Gastrocnemius medialis (tissue), 4 donors: ENCODE data around the gene ABCB8. TPM values are rescaled to one million over a fixed set of nuclear protein-coding genes. Genes with fewer than 3 reads are reported as not detected.
A peak's percentile ranks its signal among the peaks of the same experiment; 100 is the strongest.

Experiments used
- ATAC-seq, 2 donors: fragments of 150-250 bp; one replicate each; pipeline ENCODE4 v1.9.1; 2016
- DNase-seq, 2 donors: peaks; one replicate each; pipeline ENCODE4 v3.0.0-alpha.2; 2019
- H3K27ac ChIP-seq, 4 donors: fragments of 200-600 bp; sonication (generic); 1 replicate in 1 of 4; 2 replicates in 3 of 4; pipeline ENCODE4 v1.5.1; 2016 to 2018; ENCODE audit warnings: mild to moderate bottlenecking in 2 of 4, moderate library complexity in 1 of 4
- H3K27me3 ChIP-seq, 3 donors: fragments of 200-600 bp; sonication (generic) in 2 of 3; 1 replicate in 1 of 3; 2 replicates in 2 of 3; pipeline versions ENCODE4 v1.5.1 to v1.6.0; 2016 to 2019; ENCODE audit warnings: mild to moderate bottlenecking in 1 of 3, moderate library complexity in 1 of 3
- H3K36me3 ChIP-seq, 2 donors: fragments of 200-600 bp; sonication (generic) in 1 of 2; one replicate each; pipeline ENCODE4 v1.5.1; 2017 to 2018
- H3K4me1 ChIP-seq, 2 donors: fragments of 200-600 bp; sonication (generic) in 1 of 2; one replicate each; pipeline ENCODE4 v1.5.1; 2016 to 2017; ENCODE audit warnings: mild to moderate bottlenecking in 2 of 2
- H3K4me3 ChIP-seq, 4 donors: fragments of 200-600 bp; sonication (generic) in 3 of 4; 1 replicate in 1 of 4; 2 replicates in 3 of 4; pipeline ENCODE4 v1.5.1; 2016 to 2019; ENCODE audit warnings: mild to moderate bottlenecking in 2 of 4
- H3K9me3 ChIP-seq, 3 donors: fragments of 200-600 bp; sonication (generic) in 2 of 3; 1 replicate in 1 of 3; 2 replicates in 2 of 3; pipeline ENCODE4 v1.5.1; 2016 to 2019
- POLR2A ChIP-seq, 2 donors: fragments of 450-650 bp; IDR thresholded peaks; one replicate each; pipeline ENCODE4 v1.6.1; 2017; ENCODE audit warnings: antibody characterized with exemption in 2 of 2, mild to moderate bottlenecking in 2 of 2, moderate library complexity in 2 of 2
- in situ Hi-C, 4 donors: fragments of 200-750 bp; cut with MboI; loops; one replicate each; pipeline versions ENCODE4 v1.15.0 to v1.8.0; 2017; ENCODE audit warnings: low sequenced_read_pairs in 4 of 4
- intact Hi-C: fragments of 100-400 bp; cut with DNase I; formaldehyde crosslinking; loops from one replicate; pipeline ENCODE4 v1.15.1; 2023; ENCODE audit warnings: low total_unique reads
- total RNA-seq, 4 donors: library from RNA; depleted of rRNA; stranded (reverse); fragments of >200 nt; gene quantifications; one replicate each; pipeline versions ENCODE4 v1.1.0 to v1.2.3, GENCODE V29; 2016
- TF ChIP-seq, protein P1 (sequence below), 5 experiments: fragments of 450-650 bp in 3 of 5; fragments of 200-600 bp in 2 of 5; sonication (generic) in 2 of 5; IDR thresholded peaks in 4 of 5; conservative IDR thresholded peaks in 1 of 5; 1 replicate in 4 of 5; 2 replicates in 1 of 5; pipeline ENCODE4 v1.5.1; 2016 to 2019; ENCODE audit warnings: antibody characterized with exemption in 5 of 5, mild to moderate bottlenecking in 3 of 5, moderate library complexity in 3 of 5

The ABCB8 gene
- total RNA-seq, 4 donors from 2014 or later = 10.4 to 25.7 (median 16.2) TPM

DNA sequence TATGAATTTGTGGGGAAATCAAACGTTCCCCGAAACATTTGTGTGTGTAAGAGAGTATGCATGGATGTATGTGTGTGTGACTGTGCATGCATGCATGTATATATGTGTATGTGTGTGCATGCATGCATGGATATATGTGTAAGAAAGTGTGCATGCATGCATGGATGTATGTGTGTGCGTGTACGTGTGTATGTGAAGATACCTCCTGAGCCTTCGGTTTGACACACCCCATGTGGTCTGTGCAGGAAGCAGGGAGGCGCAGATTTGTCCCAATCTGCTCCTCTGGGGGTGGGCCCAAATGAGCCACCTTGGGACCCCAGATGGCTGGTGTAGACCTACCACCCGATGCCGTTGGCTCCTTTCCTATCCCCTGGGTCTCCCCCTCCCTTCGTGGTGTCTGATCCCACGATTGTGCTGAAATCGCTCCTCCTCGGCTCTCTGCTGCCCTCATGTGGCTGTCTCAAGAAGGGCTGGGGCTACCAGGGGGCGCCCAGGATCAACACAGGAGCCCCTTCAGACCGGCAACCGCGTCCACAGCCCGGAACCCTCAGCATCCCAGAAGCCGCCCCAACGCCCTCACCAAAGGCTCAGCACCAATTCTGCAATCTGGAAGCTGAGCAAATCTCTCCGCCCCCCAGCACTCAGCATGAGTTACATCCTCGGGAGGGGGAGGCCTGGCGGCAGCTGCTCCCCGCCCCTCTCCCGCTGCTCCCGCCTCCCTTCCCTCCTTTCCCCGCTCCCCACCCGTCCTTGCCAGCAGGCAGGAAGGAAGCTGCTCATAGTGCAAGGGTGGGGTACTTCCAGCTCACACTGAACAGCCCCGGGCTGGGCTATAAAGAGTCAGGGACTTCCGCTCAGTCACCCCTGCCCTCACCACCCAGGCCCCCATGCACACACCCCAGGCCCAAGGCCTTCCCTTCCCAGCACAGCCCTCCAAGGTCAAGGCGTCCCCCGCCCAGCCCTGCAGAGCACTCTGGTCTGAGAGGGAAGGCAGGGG, 39.7 kb upstream of the ABCB8 start:
- intact Hi-C loops = loop anchor here (1.0 to 10.0 kb wide), 3 partner anchors 25 to 214 kb away; no protein-coding TSS in a partner anchor
- DNase-seq = no peak
- no peaks in the 10 kb centered on the region for H3K36me3 ChIP-seq
- TF ChIP-seq POLR2A (IDR thresholded peaks at IDR 0.05) = no peak
- TF ChIP-seq, protein P1, sequence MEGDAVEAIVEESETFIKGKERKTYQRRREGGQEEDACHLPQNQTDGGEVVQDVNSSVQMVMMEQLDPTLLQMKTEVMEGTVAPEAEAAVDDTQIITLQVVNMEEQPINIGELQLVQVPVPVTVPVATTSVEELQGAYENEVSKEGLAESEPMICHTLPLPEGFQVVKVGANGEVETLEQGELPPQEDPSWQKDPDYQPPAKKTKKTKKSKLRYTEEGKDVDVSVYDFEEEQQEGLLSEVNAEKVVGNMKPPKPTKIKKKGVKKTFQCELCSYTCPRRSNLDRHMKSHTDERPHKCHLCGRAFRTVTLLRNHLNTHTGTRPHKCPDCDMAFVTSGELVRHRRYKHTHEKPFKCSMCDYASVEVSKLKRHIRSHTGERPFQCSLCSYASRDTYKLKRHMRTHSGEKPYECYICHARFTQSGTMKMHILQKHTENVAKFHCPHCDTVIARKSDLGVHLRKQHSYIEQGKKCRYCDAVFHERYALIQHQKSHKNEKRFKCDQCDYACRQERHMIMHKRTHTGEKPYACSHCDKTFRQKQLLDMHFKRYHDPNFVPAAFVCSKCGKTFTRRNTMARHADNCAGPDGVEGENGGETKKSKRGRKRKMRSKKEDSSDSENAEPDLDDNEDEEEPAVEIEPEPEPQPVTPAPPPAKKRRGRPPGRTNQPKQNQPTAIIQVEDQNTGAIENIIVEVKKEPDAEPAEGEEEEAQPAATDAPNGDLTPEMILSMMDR (IDR thresholded peaks at IDR 0.05 in 4 of 5, conservative IDR thresholded peaks at IDR 0.05 in 1 of 5) = peak; percentile 65 to 94 (median 83)
- H3K9me3 ChIP-seq = no peaks in the 10 kb centered on the region
- in situ Hi-C loops = loop anchor here (5.0 to 25.0 kb wide), 4 partner anchors 84 to 201 kb away; no protein-coding TSS in a partner anchor
- peak; percentile 48 to 55 for ATAC-seq
- H3K4me1 ChIP-seq = peaks cover 0 to 7% of the 10 kb centered on the region in 2 donors
- peaks cover 0 to 3% (median 0%) of the 10 kb centered on the region in 3 donors for H3K27me3 ChIP-seq
- H3K27ac ChIP-seq = peak overlapping the region in 3 of 4 donors; percentile 34 to 57 (median 35)
- H3K4me3 ChIP-seq = no peak overlapping the region

DNA sequence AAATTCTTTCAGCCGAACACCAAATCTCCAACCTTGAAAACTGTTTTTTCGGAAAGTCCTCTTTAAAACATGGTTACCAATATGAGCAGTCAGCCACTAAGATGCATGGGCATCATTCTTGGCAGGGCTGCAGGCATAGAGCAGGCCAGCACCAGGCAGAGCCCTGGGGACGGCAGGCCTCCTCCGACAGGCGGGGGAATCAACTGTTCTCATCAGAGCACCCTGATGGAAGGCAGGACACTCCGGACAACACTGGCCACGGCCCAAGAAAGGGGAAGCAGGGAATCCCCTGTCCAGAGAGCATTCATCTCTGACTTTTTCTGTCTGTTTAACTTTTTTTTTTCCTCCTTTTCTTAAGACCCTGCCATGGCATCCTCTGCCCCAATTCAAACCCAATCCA, 38.8 kb upstream of the ABCB8 start:
- Histone ChIP-seq H3K27ac (peak overlapping the region in 3 of 4 donors; percentile 34 to 57 (median 35)), H3K27me3 (peaks cover 0 to 3% (median 0%) of the 10 kb centered on the region in 3 donors), H3K36me3 (no peaks in the 10 kb centered on the region), H3K4me3 (no peak overlapping the region), H3K9me3 (no peaks in the 10 kb centered on the region), H3K4me1 (peaks cover 0 to 7% of the 10 kb centered on the region in 2 donors)
- TF ChIP-seq POLR2A (IDR thresholded peaks at IDR 0.05) = no peak
- TF ChIP-seq, protein P1 (IDR thresholded peaks at IDR 0.05 in 4 of 5, conservative IDR thresholded peaks at IDR 0.05 in 1 of 5) = no peak
- ATAC-seq (no peak), DNase-seq (no peak)
- intact Hi-C loops (loop anchor here (10.0 kb wide), 1 partner anchor 215 kb away; no protein-coding TSS in a partner anchor), in situ Hi-C loops (loop anchor here (5.0 to 25.0 kb wide), 4 partner anchors 85 to 202 kb away; no protein-coding TSS in a partner anchor)

DNA sequence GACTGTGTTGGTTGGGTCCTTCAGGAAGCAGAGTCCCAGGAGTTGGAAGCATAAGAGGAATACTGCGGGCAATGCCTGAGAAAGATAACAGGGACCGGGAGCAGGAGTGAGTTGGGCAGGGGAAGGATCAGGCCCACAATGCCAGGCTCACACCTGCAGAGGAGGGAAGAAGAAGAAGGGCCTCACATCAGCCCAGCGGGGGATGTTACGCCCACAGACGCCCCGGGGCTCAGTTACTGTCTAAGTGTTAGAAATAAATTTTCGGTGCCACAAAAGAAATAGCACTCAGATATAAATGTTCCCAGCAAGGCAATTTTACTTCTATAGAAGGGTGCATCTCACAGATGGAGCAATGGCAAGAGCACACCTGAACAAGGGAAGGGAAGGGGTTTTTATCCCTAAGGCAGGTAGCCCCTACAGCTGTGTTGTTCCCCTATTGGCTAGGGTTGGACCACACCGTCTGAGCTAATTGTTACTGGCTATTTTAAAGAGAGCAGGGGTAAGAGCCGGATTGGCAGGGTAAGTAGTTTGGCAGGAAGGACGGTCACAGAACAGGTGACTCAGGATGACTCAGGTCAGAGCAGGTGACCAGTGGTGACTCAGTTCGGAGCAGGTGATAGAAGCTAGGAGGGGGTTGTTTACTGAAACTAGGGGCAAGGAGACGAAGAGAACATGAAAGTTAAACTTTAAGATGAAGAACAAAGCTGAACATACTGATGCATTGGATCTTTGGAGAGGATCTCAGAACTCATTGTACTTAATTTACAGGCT, 37.6 kb upstream of the ABCB8 start, which contains the start of gene NOS3:
Gene NOS3, plus strand, starts transcription at position 602 of the 771 bp plus-strand sequence. CDS start 2,787 bp downstream, outside the sequence.
- DNase-seq = no peak
- H3K27ac ChIP-seq = no peak within 1 kb of the TSS
- H3K4me1 ChIP-seq = peaks cover 0 to 7% of the 10 kb centered on the region in 2 donors
- no peak for ATAC-seq
- H3K9me3 ChIP-seq = no peaks in the 10 kb centered on the region
- in situ Hi-C loops (loop anchor here in 3 of 4 donors (25.0 kb wide), 1 partner anchor 203 kb away; no protein-coding TSS in a partner anchor), intact Hi-C loops (no loop called here)
- H3K27me3 ChIP-seq = peaks cover 0 to 3% (median 0%) of the 10 kb centered on the region in 3 donors
- TF ChIP-seq, protein P1 (IDR thresholded peaks at IDR 0.05 in 4 of 5, conservative IDR thresholded peaks at IDR 0.05 in 1 of 5) = no peak
- TF ChIP-seq POLR2A (IDR thresholded peaks at IDR 0.05) = no peak
- no peaks in the 10 kb centered on the region for H3K36me3 ChIP-seq
- H3K4me3 ChIP-seq = no peak within 1 kb of the TSS

DNA sequence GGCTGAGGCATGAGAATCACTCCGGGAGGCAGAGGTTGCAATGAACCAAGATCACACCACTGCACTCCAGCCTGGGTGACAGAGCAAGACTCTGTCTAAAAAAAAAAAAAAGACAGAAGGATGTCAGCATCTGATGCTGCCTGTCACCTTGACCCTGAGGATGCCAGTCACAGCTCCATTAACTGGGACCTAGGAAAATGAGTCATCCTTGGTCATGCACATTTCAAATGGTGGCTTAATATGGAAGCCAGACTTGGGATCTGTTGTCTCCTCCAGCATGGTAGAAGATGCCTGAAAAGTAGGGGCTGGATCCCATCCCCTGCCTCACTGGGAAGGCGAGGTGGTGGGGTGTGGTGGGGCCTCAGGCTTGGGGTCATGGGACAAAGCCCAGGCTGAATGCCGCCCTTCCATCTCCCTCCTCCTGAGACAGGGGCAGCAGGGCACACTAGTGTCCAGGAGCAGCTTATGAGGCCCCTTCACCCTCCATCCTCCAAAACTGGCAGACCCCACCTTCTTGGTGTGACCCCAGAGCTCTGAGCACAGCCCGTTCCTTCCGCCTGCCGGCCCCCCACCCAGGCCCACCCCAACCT, 36.1 kb upstream of the ABCB8 start:
- Histone ChIP-seq H3K4me3 (no peak overlapping the region), H3K36me3 (no peaks in the 10 kb centered on the region), H3K9me3 (no peaks in the 10 kb centered on the region), H3K27me3 (peaks cover 0 to 8% (median 0%) of the 10 kb centered on the region in 3 donors), H3K4me1 (peaks cover 0 to 7% of the 10 kb centered on the region in 2 donors), H3K27ac (peak overlapping the region in 3 of 4 donors; percentile 58 to 62 (median 62))
- TF ChIP-seq, protein P1 (IDR thresholded peaks at IDR 0.05 in 4 of 5, conservative IDR thresholded peaks at IDR 0.05 in 1 of 5) = no peak
- TF ChIP-seq POLR2A (IDR thresholded peaks at IDR 0.05) = no peak
- in situ Hi-C loops = loop anchor here in 3 of 4 donors (25.0 kb wide), 1 partner anchor 205 kb away; no protein-coding TSS in a partner anchor
- intact Hi-C loops = no loop called here
- ATAC-seq = no peak
- no peak for DNase-seq
